HepG2 (cell line): Measurements from ENCODE around the gene ARHGEF7. TPM values are rescaled to one million over a fixed set of nuclear protein-coding genes. Genes with fewer than 3 reads are reported as not detected.

Experiments used
- ATAC-seq: fragments of 200-7000 bp; cut with Tn5 transposase; 3 replicates; pipeline ENCODE4 v1.9.1; 2020; ENCODE audit warnings: mild to moderate bottlenecking, moderate library complexity
- BruUV-seq: library from RNA; stranded (reverse); fragments of 400-500 nt; replicated peaks from 2 replicates; lab custom pipeline; 2021; lab: Mats Ljungman, UMichigan
- CTCF ChIA-PET: fragments of 300-600 bp; formaldehyde crosslinking; extraction: SDS; loops from one replicate; lab custom pipeline; 2021; ENCODE audit warnings: low total read pairs, inconsistent platforms, low intra/inter-chr PET ratio; lab: Yijun Ruan, JAX
- POLR2A ChIA-PET: fragments of 350-600 bp; sonication (Branson Sonifier 250); formaldehyde crosslinking; loops from one replicate; lab custom pipeline; 2020; ENCODE audit warnings: antibody characterized with exemption, inconsistent platforms; lab: Yijun Ruan, JAX
- DNase-seq: peaks from one replicate; pipeline ENCODE4 v3.0.0-alpha.2; 2015; ENCODE audit warnings: low spot score
- FAIRE-seq: peaks from 3 replicates; lab custom pipeline; 2011; peaks lifted over from hg19 to GRCh38; lab: Jason Lieb, UNC
- H2AFZ ChIP-seq: one replicate; pipeline ENCODE4 v1.6.1; 2011; ENCODE audit warnings: low read length, inconsistent platforms
- H3K27ac ChIP-seq: fragments of 300-600 bp; 3 replicates; pipeline ENCODE4 v1.8.0; 2011; ENCODE audit warnings: mixed run types, mild to moderate bottlenecking, mixed read lengths, low read length, inconsistent platforms; ENCODE audit not compliant: insufficient read depth; ENCODE audit errors: extremely low read length
- H3K27me3 ChIP-seq, 2 experiments: fragments of 200-600 bp in 1 of 2; 2 replicates in 1 of 2; 3 replicates in 1 of 2; pipeline versions ENCODE4 v1.6.0 to v1.8.0; 2011; ENCODE audit warnings: low read length in 2 of 2, mild to moderate bottlenecking in 2 of 2, moderate library complexity in 2 of 2, inconsistent platforms in 1 of 2; ENCODE audit not compliant: insufficient read depth in 2 of 2, control insufficient read depth in 1 of 2
- H3K36me3 ChIP-seq, 2 experiments: fragments of 200-600 bp in 1 of 2; replicated peaks in 1 of 2; 2 replicates in 1 of 2; 3 replicates in 1 of 2; pipeline versions ENCODE4 v1.5.1 to v1.8.0; 2011; ENCODE audit warnings: low read length in 2 of 2, inconsistent platforms in 1 of 2; ENCODE audit not compliant: insufficient read depth in 2 of 2, control insufficient read depth in 1 of 2
- H3K4me1 ChIP-seq: 2 replicates; pipeline ENCODE4 v1.5.1; 2012; ENCODE audit warnings: low read length, inconsistent platforms; ENCODE audit not compliant: insufficient read depth
- H3K4me2 ChIP-seq: 2 replicates; pipeline ENCODE4 v1.6.0; 2011; ENCODE audit warnings: low read depth, low read length, inconsistent platforms
- H3K4me3 ChIP-seq, 3 experiments: fragments of 200-600 bp in 1 of 3; sonication (generic), shearing (Covaris generic) in 1 of 3; replicated peaks in 1 of 3; 2 replicates each; pipeline ENCODE4 v1.5.1; 2011 to 2016; ENCODE audit warnings: low read length in 3 of 3, inconsistent platforms in 2 of 3, low read depth in 2 of 3, mild to moderate bottlenecking in 2 of 3, control low read depth in 1 of 3, mixed read lengths in 1 of 3; ENCODE audit not compliant: insufficient read depth in 1 of 3
- H3K79me2 ChIP-seq: one replicate; pipeline ENCODE4 v1.6.1; 2011; ENCODE audit warnings: low read length, inconsistent platforms; ENCODE audit not compliant: insufficient read depth
- H3K9ac ChIP-seq: 2 replicates; pipeline ENCODE4 v1.6.0; 2011; ENCODE audit warnings: mild to moderate bottlenecking, low read depth, low read length, inconsistent platforms; ENCODE audit not compliant: insufficient read depth
- H3K9me3 ChIP-seq: 2 replicates; pipeline ENCODE4 v1.5.1; 2012; ENCODE audit warnings: mild to moderate bottlenecking, low read length
- H4K20me1 ChIP-seq: 2 replicates; pipeline ENCODE4 v1.6.0; 2011; ENCODE audit warnings: inconsistent platforms, mild to moderate bottlenecking, low read length, moderate library complexity; ENCODE audit not compliant: insufficient read depth
- ARNT2 ChIP-seq: sonication (generic); formaldehyde crosslinking; IDR thresholded peaks from 2 replicates; pipeline ENCODE4 v1.8.0; 2022; ENCODE audit warnings: mild to moderate bottlenecking, low read depth, missing genetic modification reagents, moderate library complexity
- E2F2 ChIP-seq: sonication (generic); formaldehyde crosslinking; IDR thresholded peaks from 2 replicates; pipeline ENCODE4 v1.4.0; 2020; ENCODE audit warnings: missing genetic modification reagents, borderline replicate concordance
- EZH2 ChIP-seq: conservative IDR thresholded peaks from 2 replicates; pipeline ENCODE4 v1.6.1; 2012; ENCODE audit warnings: mild to moderate bottlenecking, low read depth, low read length, moderate library complexity
- FLYWCH1 ChIP-seq: sonication (generic); formaldehyde crosslinking; IDR thresholded peaks from 2 replicates; pipeline ENCODE4 v1.8.1; 2023; ENCODE audit warnings: mild to moderate bottlenecking, missing genetic modification reagents
- JARID2 ChIP-seq: sonication (generic); formaldehyde crosslinking; IDR thresholded peaks from 2 replicates; pipeline ENCODE4 v1.8.1; 2023; ENCODE audit warnings: missing genetic modification reagents, inconsistent platforms; ENCODE audit not compliant: insufficient replicate concordance
- KDM4B ChIP-seq: sonication (generic); formaldehyde crosslinking; IDR thresholded peaks from 2 replicates; pipeline ENCODE4 v1.4.0; 2020; ENCODE audit warnings: missing genetic modification reagents
- RAD21 ChIP-seq: fragments of 450-650 bp; formaldehyde crosslinking; IDR thresholded peaks from 2 replicates; pipeline ENCODE4 v1.5.0; 2020; ENCODE audit warnings: mild to moderate bottlenecking
- SRSF9 ChIP-seq: fragments of 200-400 bp; formaldehyde crosslinking; IDR thresholded peaks from 2 replicates; pipeline ENCODE4 v1.6.1; 2018; ENCODE audit warnings: borderline replicate concordance, mild to moderate bottlenecking, low read depth, low read length; ENCODE audit not compliant: insufficient read depth, poor library complexity, severe bottlenecking
- STAT6 ChIP-seq: sonication (generic); formaldehyde crosslinking; IDR thresholded peaks from 2 replicates; pipeline ENCODE4 v1.4.0; 2020; ENCODE audit warnings: missing genetic modification reagents, mild to moderate bottlenecking, borderline replicate concordance
- TRIM24 ChIP-seq: sonication (generic); formaldehyde crosslinking; IDR thresholded peaks from 2 replicates; pipeline ENCODE4 v1.8.0; 2022; ENCODE audit warnings: mild to moderate bottlenecking, missing genetic modification reagents
- ZFYVE20 ChIP-seq: sonication (generic); formaldehyde crosslinking; IDR thresholded peaks from 2 replicates; pipeline ENCODE4 v1.8.0; 2023; ENCODE audit warnings: low read depth, mild to moderate bottlenecking, moderate library complexity, missing genetic modification reagents, borderline replicate concordance
- ZNF451 ChIP-seq: sonication (generic); formaldehyde crosslinking; IDR thresholded peaks from 2 replicates; pipeline ENCODE4 v1.5.0; 2020; ENCODE audit warnings: mild to moderate bottlenecking, missing genetic modification reagents
- ZNF577 ChIP-seq: sonication (generic); formaldehyde crosslinking; IDR thresholded peaks from 2 replicates; pipeline ENCODE4 v1.4.0; 2020; ENCODE audit warnings: mild to moderate bottlenecking, low read depth, missing genetic modification reagents, borderline replicate concordance
- WGBS: methylation state at CpG from one replicate; pipeline ENCODE4 v1.1.6; 2017; ENCODE audit warnings: low lambda C conversion rate; 5-methylcytosine and 5-hydroxymethylcytosine counted together
- in situ Hi-C: cut with HindIII; loops from 2 replicates; pipeline ENCODE4 v1.10.0; 2017; ENCODE audit warnings: low pct_unique_long_range_greater_than_20kb; ENCODE audit not compliant: extremely low pct_ligation_motif_present
- intact Hi-C: fragments of 100-400 bp; cut with micrococcal nuclease; formaldehyde crosslinking; loops from one replicate; pipeline ENCODE4 v1.10.0; 2022; ENCODE audit not compliant: unreplicated experiment
- polyA plus RNA-seq, 8 experiments: library from polyadenylated mRNA; depleted of rRNA in 3 of 8; stranded (reverse) in 7 of 8; unstranded in 1 of 8; fragments of >200 nt; fragmentation: Illumina TruSeq in 4 of 8; extraction: Trizol in 4 of 8; gene quantifications; 2 replicates each; pipeline versions ENCODE4 v1.2.1 to v1.2.3, GENCODE V29; 2011 to 2016; ENCODE audit warnings: low read depth in 4 of 8, missing spikeins in 1 of 8, mixed read lengths in 1 of 8; ENCODE audit not compliant: insufficient read depth in 1 of 8
- total RNA-seq, 5 experiments: library from RNA; depleted of rRNA; stranded (reverse); fragments of >200 nt; fragmentation: Illumina TruSeq; extraction: Trizol; gene quantifications; 2 replicates each; pipeline ENCODE4 v1.2.3, GENCODE V29; 2016; ENCODE audit warnings: low read depth in 1 of 5
- TF ChIP-seq, protein P1 (sequence below): IDR thresholded peaks from 2 replicates; pipeline ENCODE4 v1.6.1; 2012; ENCODE audit warnings: inconsistent platforms
- TF ChIP-seq, protein P2 (sequence below): sonication (generic); formaldehyde crosslinking; IDR thresholded peaks from 2 replicates; pipeline ENCODE4 v1.5.1; 2020; ENCODE audit warnings: missing genetic modification reagents, mild to moderate bottlenecking, borderline replicate concordance

Gene ARHGEF7
- total and polyA plus RNA-seq, 2 of the 13 experiments (the other 11 are each of a cell fraction or from before 2014, with no cell fraction given), result 15.7 to 22.3 TPM

DNA sequence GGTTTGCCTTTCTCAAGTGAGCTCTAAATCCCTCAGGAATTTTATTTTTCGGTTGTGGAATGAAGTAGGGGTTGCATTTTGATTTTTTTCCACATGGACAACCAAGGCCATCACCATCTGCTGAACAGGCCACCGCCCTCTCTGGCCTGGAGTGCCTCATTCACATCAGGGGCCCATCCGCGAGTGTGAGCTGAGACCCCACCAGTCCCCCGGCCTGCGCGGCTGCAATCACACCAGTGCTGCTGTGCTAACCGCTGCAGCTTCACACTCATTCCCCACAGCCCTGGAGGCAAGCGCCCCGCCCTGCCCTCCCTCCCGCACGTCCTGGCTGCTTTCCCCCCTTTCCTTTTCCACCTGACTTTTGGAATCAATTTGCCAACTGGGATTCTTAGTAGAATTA, 35.7 kb upstream of the ARHGEF7 start:
- Histone ChIP-seq H3K9ac (no peak overlapping the region), H3K4me3 (no peak overlapping the region), H3K4me1 (peaks cover 7% of the 10 kb centered on the region; the same call in 1 of the 2 replicates), H4K20me1 (no peaks in the 10 kb centered on the region), H3K27ac (no peak overlapping the region), H3K36me3 (no peaks in the 10 kb centered on the region), H3K27me3 (peaks cover 0 to 14% of the 10 kb centered on the region in 2 experiments; a peak in 2 of 5 replicates), H2AFZ (no peak overlapping the region), H3K9me3 (peaks cover 11% of the 10 kb centered on the region), H3K4me2 (no peak overlapping the region), H3K79me2 (no peaks in the 10 kb centered on the region)
- no peak for TF ChIP-seq ZFYVE20
- TF ChIP-seq JARID2, result no peak
- TF ChIP-seq STAT6, result no peak
- TF ChIP-seq FLYWCH1 (CRISPR knock-in tag), result no peak
- TF ChIP-seq ARNT2 (CRISPR knock-in tag), result no peak
- TF ChIP-seq, protein P1, sequence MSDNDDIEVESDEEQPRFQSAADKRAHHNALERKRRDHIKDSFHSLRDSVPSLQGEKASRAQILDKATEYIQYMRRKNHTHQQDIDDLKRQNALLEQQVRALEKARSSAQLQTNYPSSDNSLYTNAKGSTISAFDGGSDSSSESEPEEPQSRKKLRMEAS, result no peak
- TF ChIP-seq RAD21 (CRISPR knock-in tag), result no peak
- TF ChIP-seq EZH2, result no peak
- no peak for TF ChIP-seq SRSF9
- TF ChIP-seq ZNF451 (CRISPR knock-in tag), result no peak
- TF ChIP-seq E2F2 (CRISPR knock-in tag), result no peak
- TF ChIP-seq, protein P2, sequence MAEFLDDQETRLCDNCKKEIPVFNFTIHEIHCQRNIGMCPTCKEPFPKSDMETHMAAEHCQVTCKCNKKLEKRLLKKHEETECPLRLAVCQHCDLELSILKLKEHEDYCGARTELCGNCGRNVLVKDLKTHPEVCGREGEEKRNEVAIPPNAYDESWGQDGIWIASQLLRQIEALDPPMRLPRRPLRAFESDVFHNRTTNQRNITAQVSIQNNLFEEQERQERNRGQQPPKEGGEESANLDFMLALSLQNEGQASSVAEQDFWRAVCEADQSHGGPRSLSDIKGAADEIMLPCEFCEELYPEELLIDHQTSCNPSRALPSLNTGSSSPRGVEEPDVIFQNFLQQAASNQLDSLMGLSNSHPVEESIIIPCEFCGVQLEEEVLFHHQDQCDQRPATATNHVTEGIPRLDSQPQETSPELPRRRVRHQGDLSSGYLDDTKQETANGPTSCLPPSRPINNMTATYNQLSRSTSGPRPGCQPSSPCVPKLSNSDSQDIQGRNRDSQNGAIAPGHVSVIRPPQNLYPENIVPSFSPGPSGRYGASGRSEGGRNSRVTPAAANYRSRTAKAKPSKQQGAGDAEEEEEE (CRISPR knock-in tag), result no peak
- TF ChIP-seq TRIM24 (CRISPR knock-in tag), result no peak
- TF ChIP-seq ZNF577, result no peak
- TF ChIP-seq KDM4B (CRISPR knock-in tag), result no peak
- ChIA-PET CTCF (no interaction called here), POLR2A (no interaction called here)
- ATAC-seq (no peak), FAIRE-seq (no peak), DNase-seq (no peak)
- in situ Hi-C loops, result no loop called here
- no TSS peak for BruUV-seq
- WGBS, result 39% methylated on average over 12 of the region's 12 CpGs
- intact Hi-C loops, result no loop called here
